H4 (cell line): ENCODE results near the gene FAM53B. TPM values are rescaled to one million over a fixed set of nuclear protein-coding genes. Genes with fewer than 3 reads are reported as not detected.
"Not testable (repeated sequence)": the region's sequence is repeated elsewhere in the genome, so short reads cannot be mapped to it uniquely, and the experiment has no call there.

Experiments used
- DNase-seq: peaks from one replicate; pipeline ENCODE4 v3.0.0-alpha.2; 2015; ENCODE audit warnings: low spot score
- total RNA-seq: library from RNA; depleted of rRNA; stranded (reverse); fragments of >200 nt; shearing (Covaris generic); gene quantifications from 2 replicates; pipeline ENCODE4 v1.2.3, GENCODE V29; 2014

Gene FAM53B
- total RNA-seq, 1 experiment from 2014 or later, result 7.4 TPM

DNA sequence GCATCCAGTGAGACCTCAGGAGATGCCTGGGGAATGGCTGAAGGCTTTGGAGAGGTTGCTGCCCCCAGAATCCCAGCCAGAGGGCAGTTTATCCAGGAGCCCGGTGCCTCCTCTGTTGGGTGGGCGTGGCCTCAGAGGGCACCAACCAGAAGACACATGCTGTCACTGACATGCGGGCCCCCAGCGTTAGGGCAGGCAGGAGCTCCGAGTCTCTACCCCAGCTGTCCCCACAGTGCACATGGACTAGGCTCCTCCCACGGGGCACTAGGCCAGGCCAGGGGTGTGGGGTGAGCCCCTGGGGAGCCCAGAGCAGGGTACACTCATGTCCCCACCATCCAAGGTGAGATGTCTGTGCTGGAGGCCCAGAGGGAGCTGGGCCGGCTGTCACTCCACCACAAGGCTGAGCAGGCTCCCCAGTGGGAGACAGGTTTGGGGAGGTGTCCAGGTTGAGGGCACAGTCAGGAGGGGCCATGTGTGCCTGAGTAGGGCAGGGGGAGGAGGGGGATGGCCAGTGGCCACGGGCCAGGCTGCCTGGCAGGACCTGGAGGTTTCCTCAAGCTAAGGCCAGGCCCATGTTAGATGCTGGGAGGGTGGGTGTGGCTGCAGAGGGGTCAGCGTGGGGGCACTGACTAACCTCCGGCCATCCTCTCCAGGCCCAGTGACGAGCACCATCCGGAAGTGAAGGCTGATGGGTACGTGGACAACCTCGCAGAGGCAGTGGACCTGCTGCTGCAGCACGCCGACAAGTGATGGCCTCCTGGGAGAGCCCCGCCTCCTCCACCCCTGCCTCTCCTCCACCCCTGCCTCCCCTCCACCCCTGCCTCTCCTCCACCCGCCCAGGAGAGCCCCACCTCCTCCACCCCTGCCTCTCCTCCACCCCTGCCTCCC is 131.3 kb downstream of the FAM53B start:
- DNase-seq, result no peak

GRCh38 chr10:124611738-124612137 is 132.4 kb downstream of the FAM53B start:
- DNase-seq, result no peak

GRCh38 chr10:124610851-124611250 is 133.3 kb downstream of the FAM53B start:
- DNase-seq, result not testable (repeated sequence)

GRCh38 chr10:124610186-124610585 is 134.0 kb downstream of the FAM53B start:
- DNase-seq, result not testable (repeated sequence)

- DNase-seq, result no peak
Measured at GRCh38 chr10:124609698-124610097, 134.5 kb downstream of the FAM53B start.

DNA sequence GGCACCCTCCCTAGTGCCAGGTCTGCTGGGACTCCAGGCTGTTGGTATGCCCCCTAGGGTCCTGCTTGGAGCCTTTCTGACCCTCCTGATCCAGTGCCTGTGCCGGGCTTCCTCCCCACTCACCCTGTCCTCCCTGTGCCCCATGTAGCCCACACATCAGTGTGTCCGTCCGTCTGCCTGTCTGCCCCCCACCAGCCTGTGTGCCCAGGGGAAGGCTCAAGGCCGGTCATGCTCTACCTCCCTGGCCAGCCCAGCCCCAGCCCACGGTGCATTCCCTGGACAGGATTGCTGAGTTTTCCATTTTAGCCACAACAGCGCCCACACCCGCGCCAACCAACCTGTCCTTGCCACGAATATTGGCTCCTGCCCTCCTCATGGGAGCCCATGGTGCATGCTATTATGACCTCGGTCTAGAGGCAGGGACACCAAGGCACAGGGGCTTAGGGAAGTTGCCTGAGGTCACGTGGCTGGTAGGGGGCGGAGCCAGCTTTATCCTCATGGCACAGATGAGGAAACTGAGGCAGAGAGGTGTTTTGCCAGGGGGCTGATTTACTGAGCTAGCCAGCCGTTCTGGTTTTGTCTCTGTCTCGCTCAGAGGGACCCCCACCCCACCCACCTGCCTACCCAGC is 136.0 kb downstream of the FAM53B start:
- no peak for DNase-seq

GRCh38 chr10:124607693-124608092 is 136.5 kb downstream of the FAM53B start:
- no peak for DNase-seq

- DNase-seq, result no peak
Measured at GRCh38 chr10:124606822-124607221, 137.4 kb downstream of the FAM53B start.

DNA sequence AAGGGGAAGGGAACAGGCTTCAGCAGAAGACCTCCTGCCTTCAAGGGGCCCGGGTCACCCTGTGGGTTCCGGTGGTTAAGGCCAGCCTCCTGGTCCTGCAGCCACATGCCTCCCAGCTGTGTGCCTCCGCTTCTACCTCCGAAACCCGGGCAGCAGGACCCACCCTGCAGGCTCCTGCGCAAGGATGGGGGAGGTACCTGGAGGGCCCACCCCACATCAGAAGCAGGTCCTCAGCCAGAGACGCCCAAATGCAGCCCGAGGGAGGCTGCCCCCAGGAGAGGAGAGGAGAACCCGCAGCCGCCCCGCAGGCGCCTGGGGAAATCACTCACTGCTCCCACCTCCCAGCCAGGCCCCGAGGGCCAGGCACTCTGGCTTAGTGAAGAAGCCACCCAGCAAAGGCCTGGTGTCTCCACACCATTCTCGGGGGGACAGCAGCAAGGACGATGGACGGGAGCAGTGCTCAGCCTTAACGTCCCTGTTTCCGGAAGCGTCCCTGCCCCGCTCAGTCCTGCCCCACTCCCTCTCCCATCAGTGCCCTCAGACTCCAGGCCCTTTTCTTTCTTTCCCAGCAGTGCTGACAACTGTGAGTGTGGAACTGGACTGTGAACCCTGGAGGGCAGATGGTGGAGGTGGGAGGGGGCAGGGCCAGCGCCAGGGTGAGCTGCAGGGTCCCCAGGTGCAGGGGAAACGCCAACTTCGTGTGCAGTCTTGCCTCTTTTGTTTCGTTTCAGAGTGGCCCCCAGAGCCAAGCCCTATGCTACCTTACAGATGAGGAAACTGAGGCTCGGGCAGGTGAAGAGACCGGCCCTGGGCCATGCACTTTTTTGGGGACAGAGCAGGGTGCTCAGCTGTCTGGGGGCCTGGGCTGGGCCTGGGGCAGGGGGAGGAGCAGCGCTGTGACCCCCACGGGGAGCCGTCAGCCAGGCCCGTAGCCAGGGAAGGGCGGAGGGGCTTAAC is 138.0 kb downstream of the FAM53B start:
- DNase-seq, result no peak

DNA sequence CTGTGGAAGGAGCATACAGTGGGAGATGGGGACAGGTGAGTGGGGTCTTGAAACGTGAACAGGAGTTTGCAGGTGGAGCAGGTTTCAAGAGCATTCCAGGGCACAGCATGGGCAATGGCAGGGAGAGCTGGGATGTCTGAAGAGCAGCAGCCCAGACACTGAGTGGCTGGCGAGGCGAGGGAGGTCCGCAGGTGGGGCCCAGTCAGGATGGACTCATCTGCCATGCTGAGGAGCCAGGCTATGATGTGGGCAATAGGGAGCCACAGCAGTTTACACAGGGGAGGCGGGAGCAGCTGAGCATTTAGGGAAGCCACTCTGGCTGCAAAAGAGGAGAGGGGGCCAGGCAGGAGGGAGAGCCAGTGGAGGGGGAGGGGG is 138.7 kb downstream of the FAM53B start:
- DNase-seq, result no peak

GRCh38 chr10:124605001-124605370 is 139.2 kb downstream of the FAM53B start:
- no peak for DNase-seq

DNA sequence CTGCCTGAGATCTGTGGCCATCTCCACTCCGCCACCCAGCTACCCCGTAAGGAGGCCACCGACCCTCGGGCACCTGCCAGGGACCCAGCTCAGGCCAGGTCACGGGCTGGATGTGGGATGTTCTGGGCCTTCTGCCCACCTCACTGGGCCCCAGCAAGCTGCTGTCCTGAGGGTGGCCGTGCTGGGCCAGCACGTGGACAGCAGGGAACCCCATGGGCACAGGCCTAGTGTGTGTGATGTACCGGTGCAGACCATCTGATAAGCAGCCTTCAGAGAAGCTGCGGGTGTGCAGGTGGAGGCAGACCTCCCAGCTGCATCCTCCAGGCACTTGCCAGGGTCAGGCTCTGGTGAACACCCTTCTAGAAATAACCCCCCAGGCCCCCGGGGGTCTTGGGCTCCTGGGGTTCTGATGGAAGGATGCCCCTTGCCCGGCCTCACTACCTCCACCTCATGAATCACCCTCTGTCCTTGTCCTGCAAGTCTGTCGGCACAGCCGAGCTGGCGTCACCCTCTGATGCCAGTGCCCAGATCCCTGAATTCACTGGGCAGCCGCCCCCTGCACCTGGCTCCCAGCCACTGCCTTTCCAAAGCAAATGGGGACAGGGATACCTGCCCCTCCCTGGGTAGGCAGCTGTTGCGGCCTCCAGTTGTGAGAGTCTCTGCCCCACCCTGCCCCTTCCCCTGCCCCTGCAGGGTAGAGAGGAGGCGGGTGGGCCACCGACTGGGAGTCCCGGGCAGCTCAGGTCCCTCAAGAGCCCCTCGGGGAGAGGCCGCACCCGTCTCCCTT is 139.8 kb downstream of the FAM53B start:
- no peak for DNase-seq

DNA sequence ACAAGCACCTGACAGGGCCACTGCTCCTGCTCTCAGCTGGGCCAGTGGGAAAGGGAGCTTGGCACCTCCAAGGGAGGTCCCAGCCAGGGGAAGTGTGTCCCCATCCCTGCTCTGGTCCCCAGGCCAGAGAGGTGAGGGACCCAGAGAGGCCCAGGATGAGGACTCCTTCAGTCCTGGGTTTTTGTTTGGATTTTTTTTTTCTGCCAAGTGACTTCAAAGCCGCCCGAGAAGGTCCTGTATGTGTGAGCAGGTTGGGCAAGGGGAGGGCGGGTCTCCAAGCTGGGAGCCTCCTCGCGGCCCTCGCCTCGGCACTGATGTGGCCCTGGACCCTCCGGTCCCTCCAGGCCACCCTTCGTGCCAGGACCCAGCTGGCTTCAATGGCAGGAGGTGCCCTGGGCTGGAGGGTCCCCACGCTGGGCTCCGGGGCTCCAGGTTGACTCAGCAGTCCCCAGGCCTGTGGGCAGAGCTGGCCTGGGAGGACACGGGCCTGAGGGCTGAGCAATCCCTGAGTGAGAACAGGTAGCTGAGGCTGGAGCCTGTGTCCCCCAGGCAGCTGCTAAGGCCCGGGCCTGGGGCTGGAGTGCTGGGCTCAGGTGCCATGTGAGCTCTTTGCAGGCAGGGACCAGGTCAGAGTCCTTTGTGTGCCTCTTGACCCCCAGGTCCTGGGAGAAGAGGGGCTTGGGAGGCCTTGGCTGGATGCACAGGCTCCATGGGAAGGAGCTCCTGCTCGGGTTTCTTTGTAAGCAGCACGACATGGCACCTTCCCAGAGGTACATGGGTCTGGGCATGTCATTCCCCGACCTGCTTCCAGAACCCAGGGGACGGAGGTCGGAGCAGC is 140.6 kb downstream of the FAM53B start:
- DNase-seq, result no peak

- DNase-seq, result no peak
Measured at GRCh38 chr10:124602646-124603365, 141.4 kb downstream of the FAM53B start.

DNA sequence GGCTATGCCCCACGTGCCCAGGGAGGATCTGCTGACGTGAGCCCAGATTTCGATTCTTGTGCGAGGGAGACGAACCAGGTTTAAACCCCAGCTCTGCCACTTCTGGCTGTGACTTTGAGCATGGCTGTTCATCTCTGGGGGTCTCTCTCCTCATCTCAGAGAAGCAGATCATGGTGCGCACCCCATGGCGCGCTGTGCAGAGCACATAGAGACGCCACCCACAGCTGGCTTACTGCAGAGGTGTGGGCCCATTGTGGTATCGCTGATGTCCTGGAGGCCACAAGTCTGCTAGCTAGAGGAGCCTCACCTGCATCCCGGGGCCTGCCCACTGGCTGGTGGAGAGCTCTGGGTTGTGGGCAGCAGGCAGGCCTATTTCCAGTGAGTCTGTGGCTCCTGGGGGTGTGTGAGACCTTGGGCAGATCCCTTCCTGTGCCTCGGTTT is 142.0 kb downstream of the FAM53B start:
- no peak for DNase-seq

DNA sequence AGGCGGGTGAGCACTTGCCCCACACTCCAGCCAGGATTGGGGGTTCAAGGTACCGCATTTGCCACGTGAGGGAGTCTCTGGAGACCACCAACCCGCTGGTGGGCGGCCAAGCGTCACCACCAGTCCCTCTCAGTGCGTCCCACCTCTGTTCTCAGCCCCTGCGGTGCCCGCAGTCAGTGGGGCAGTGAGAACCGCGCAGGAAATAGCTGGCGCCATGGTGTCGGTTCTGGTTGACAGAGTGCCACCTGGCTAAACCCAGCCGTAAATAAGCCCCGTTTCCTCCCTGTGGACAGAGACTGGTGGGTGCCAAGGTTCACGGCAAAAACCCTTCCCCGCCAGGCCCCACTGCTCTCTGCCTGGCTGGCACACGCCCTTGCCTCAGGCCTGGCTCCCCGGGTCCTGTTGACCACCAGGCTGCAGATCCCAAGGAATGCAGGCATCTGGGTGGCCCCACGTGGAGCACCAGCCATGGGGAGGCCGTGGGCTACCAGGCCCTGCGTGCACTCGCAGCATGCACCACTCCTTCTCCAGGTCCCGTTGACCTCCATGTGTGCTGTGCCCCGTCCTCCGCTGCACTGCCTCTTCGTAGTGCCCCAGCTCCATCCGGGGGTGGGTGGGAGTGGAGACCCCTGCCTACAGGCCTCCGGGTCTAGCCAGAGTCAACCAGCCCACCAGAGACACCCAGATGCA is 142.6 kb downstream of the FAM53B start:
- DNase-seq, result no peak

DNA sequence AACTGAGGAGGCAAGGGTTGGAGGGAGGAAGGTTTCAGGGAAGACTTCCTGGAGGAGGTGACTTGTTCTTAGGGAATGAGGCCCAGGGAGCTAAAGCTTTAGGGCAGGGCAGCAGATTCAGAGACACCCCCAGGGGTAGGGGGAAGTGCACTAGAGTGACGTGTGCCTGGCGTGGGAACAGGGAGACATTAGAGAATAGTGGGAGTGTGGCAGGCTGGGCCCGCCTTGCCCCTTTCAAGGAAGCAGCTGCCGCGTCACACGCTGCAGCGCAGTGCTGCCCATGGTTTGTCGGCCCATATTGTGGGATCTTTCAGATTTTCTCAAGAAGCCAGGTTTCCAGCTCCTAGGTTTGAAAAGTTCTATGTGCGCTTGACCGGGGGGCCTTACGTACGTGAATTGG is 143.2 kb downstream of the FAM53B start:
- DNase-seq, result no peak

GRCh38 chr10:124600051-124600880 is 143.9 kb downstream of the FAM53B start:
- no peak for DNase-seq
